K562 (cell line): ENCODE data around the gene SATB1. TPM values are rescaled to one million over a fixed set of nuclear protein-coding genes. Genes with fewer than 3 reads are reported as not detected.

Source experiments
- ATAC-seq: fragments of 200-7000 bp; cut with Tn5 transposase; 3 replicates; pipeline ENCODE4 v1.9.1; 2020; ENCODE audit warnings: moderate library complexity
- BruUV-seq: library from RNA; stranded (reverse); fragments of 400-500 nt; replicated peaks from 2 replicates; lab custom pipeline; 2021; lab: Mats Ljungman, UMichigan
- CTCF ChIA-PET: fragments of 300-600 bp; formaldehyde crosslinking; extraction: SDS; loops from one replicate; lab custom pipeline; 2021; ENCODE audit warnings: low intra/inter-chr PET ratio; lab: Yijun Ruan, JAX
- POLR2A ChIA-PET: fragments of 300-600, 350-650 bp; sonication (Branson Sonifier 250); formaldehyde crosslinking; extraction: SDS; loops from one replicate; lab custom pipeline; 2021; ENCODE audit warnings: antibody characterized with exemption, inconsistent platforms; lab: Yijun Ruan, JAX
- DNase-seq, 4 experiments: peaks; one replicate each; pipeline versions ENCODE4 v3.0.0 to v3.0.0-alpha.2; 2011 to 2018; ENCODE audit warnings: low spot score in 3 of 4, mixed read lengths in 3 of 4; ENCODE audit errors: extremely low read depth in 1 of 4
- FAIRE-seq: peaks from 2 replicates; lab custom pipeline; 2011; peaks lifted over from hg19 to GRCh38; lab: Jason Lieb, UNC
- H2AFZ ChIP-seq: 2 replicates; pipeline ENCODE4 v1.6.0; 2011; ENCODE audit warnings: low read depth, low read length, control low read depth, inconsistent platforms
- H3K27ac ChIP-seq: fragments of 200-600 bp; 3 replicates; pipeline ENCODE4 v1.8.0; 2011; ENCODE audit warnings: low read depth, mild to moderate bottlenecking, control low read depth, inconsistent platforms, low read length, moderate library complexity, mixed read lengths; ENCODE audit errors: extremely low read depth
- H3K27me3 ChIP-seq, 2 experiments: fragments of 300-600 bp in 1 of 2; 2 replicates in 1 of 2; 3 replicates in 1 of 2; pipeline versions ENCODE4 v1.6.0 to v1.8.0; 2011; ENCODE audit warnings: inconsistent platforms in 2 of 2, low read length in 2 of 2, mild to moderate bottlenecking in 1 of 2, mixed read lengths in 1 of 2, moderate library complexity in 1 of 2; ENCODE audit not compliant: control insufficient read depth in 2 of 2, insufficient read depth in 2 of 2
- H3K36me3 ChIP-seq: fragments of 300-600 bp; 3 replicates; pipeline ENCODE4 v1.8.0; 2011; ENCODE audit warnings: mild to moderate bottlenecking, low read length, inconsistent platforms; ENCODE audit not compliant: control insufficient read depth, insufficient read depth
- H3K4me1 ChIP-seq, 2 experiments: fragments of 200-600 bp in 1 of 2; replicated peaks in 1 of 2; 2 replicates in 1 of 2; 3 replicates in 1 of 2; pipeline versions ENCODE4 v1.5.1 to v1.8.0; 2011; ENCODE audit warnings: inconsistent platforms in 2 of 2, low read length in 2 of 2, mild to moderate bottlenecking in 1 of 2, mixed read lengths in 1 of 2, moderate library complexity in 1 of 2; ENCODE audit not compliant: control insufficient read depth in 2 of 2, insufficient read depth in 2 of 2
- H3K4me2 ChIP-seq: 2 replicates; pipeline ENCODE4 v1.6.1; 2011; ENCODE audit warnings: low read length, control low read depth, inconsistent platforms, mixed read lengths; ENCODE audit not compliant: insufficient read depth
- H3K4me3 ChIP-seq: fragments of 200-600 bp; sonication (generic), shearing (Covaris generic); 2 replicates; pipeline ENCODE4 v1.5.1; 2016; ENCODE audit warnings: control low read depth, inconsistent platforms
- H3K79me2 ChIP-seq: fragments of 200-600 bp; 3 replicates; pipeline ENCODE4 v1.8.0; 2011; ENCODE audit warnings: low read length, inconsistent platforms; ENCODE audit not compliant: control insufficient read depth, insufficient read depth
- H3K9ac ChIP-seq, 2 experiments: 2 replicates each; pipeline versions ENCODE4 v1.6.0 to v1.6.1; 2011; ENCODE audit warnings: low read depth in 2 of 2, low read length in 2 of 2, control low read depth in 1 of 2, inconsistent platforms in 1 of 2, mild to moderate bottlenecking in 1 of 2, mixed read lengths in 1 of 2; ENCODE audit not compliant: insufficient read depth in 1 of 2
- H3K9me1 ChIP-seq: one replicate; pipeline ENCODE4 v1.6.0; 2011; ENCODE audit warnings: inconsistent platforms, mild to moderate bottlenecking, low read length, moderate library complexity; ENCODE audit not compliant: control insufficient read depth, insufficient read depth
- H3K9me3 ChIP-seq: replicated peaks from 2 replicates; pipeline ENCODE4 v1.5.1; 2011; ENCODE audit warnings: low read depth, low read length, inconsistent platforms; ENCODE audit not compliant: control insufficient read depth, insufficient read depth
- H4K20me1 ChIP-seq: replicated peaks from 2 replicates; pipeline ENCODE4 v1.6.1; 2011; ENCODE audit warnings: low read length, inconsistent platforms, mixed read lengths; ENCODE audit not compliant: control insufficient read depth, insufficient read depth
- E2F4 ChIP-seq: sonication (generic); formaldehyde crosslinking; IDR thresholded peaks from 2 replicates; pipeline ENCODE4 v1.8.0; 2022; ENCODE audit warnings: mild to moderate bottlenecking, low read depth, missing genetic modification reagents
- KDM1A ChIP-seq, 2 experiments: fragments of 450-650 bp; IDR thresholded peaks; 2 replicates each; pipeline ENCODE4 v1.6.1; 2016; ENCODE audit warnings: mild to moderate bottlenecking in 2 of 2
- ZC3H4 ChIP-seq: sonication (generic); formaldehyde crosslinking; IDR thresholded peaks from 2 replicates; pipeline ENCODE4 v1.9.0; 2021; ENCODE audit warnings: missing genetic modification reagents, borderline replicate concordance
- WGBS: fragments of 100-300 bp; shearing (Covaris generic); methylation state at CpG from one replicate; pipeline ENCODE4 v1.1.6; 2016; ENCODE audit warnings: low coverage, mixed read lengths; ENCODE audit not compliant: insufficient coverage; ENCODE audit errors: missing lambda C conversion rate; 5-methylcytosine and 5-hydroxymethylcytosine counted together
- in situ Hi-C: fragments of 300-500 bp; cut with MboI; formaldehyde crosslinking; loops from 4 replicates; pipeline ENCODE4 v1.15.0; 2018; ENCODE audit warnings: inconsistent platforms, mixed read lengths
- intact Hi-C: fragments of 100-400 bp; cut with micrococcal nuclease; formaldehyde crosslinking; loops from 2 replicates; pipeline ENCODE4 v1.14.2; 2022
- polyA plus RNA-seq, 8 experiments: library from polyadenylated mRNA; depleted of rRNA in 4 of 8; stranded (reverse) in 5 of 8; unstranded in 3 of 8; fragments of >200 nt; fragmentation: Nextera tagmentation in 2 of 8; fragmentation: Illumina TruSeq in 1 of 8; extraction: Ambion mirVana in 2 of 8; extraction: Trizol in 1 of 8; gene quantifications; 2 replicates each; pipeline versions ENCODE4 v1.2.1 to v1.2.3, GENCODE V29; 2011 to 2014; ENCODE audit warnings: inconsistent platforms in 1 of 8, missing spikeins in 1 of 8
- total RNA-seq, 7 experiments: library from RNA; depleted of rRNA in 6 of 7; stranded (reverse); fragments of >200 nt in 6 of 7; fragmentation: Illumina TruSeq in 2 of 7; extraction: Trizol in 2 of 7; gene quantifications; 2 replicates each; pipeline versions ENCODE4 v1.2.1 to v1.2.3, GENCODE V29; 2011 to 2021; ENCODE audit warnings: low replicate concordance in 1 of 7

SATB1 gene
- total and polyA plus RNA-seq, 9 of the 15 experiments (the other 6 are each of a cell fraction or from before 2014, with no cell fraction given), result 0.03 to 2.5 (median 0.15) TPM; not detected in 1

- no peak for TF ChIP-seq E2F4 (CRISPR knock-in tag)
Measured at GRCh38 chr3:18426597-18427193, 1.6 kb upstream of the SATB1 start (continued).

GRCh38 chr3:18425641-18426257 is 610 bp upstream of the SATB1 start:
- intact Hi-C loops, result loop anchor here (10.0 kb wide), 1 partner anchor 981 kb away; no protein-coding TSS in a partner anchor
- H3K4me1 ChIP-seq, result peaks cover 0 to 14% of the 10 kb centered on the region in 2 experiments; a peak in 2 of 5 replicates
- H3K27ac ChIP-seq, result no peak overlapping the region
- H2AFZ ChIP-seq, result no peak overlapping the region
- peaks cover 6 to 15% of the 10 kb centered on the region in 2 experiments; a peak in 3 of 5 replicates for H3K27me3 ChIP-seq
- H3K36me3 ChIP-seq, result no peaks in the 10 kb centered on the region
- no peak for DNase-seq
- H3K9me3 ChIP-seq, result no peaks in the 10 kb centered on the region
- no peak for TF ChIP-seq ZC3H4
- 0 out of 4 replicates have a peak, but pooled peaks of 1 of the 2 experiments have one; percentile 3 for TF ChIP-seq KDM1A (IDR thresholded peaks at IDR 0.05)
- ChIA-PET CTCF (no interaction called here), POLR2A (no interaction called here)
- peak overlapping the region; percentile 38; the same call in 1 of the 2 replicates for H3K4me3 ChIP-seq
- H3K79me2 ChIP-seq, result no peaks in the 10 kb centered on the region
- no peaks in the 10 kb centered on the region for H4K20me1 ChIP-seq
- no peak for FAIRE-seq
- no peak overlapping the region for H3K9ac ChIP-seq
- WGBS, result 14% methylated on average over 26 of the region's 47 CpGs
- H3K4me2 ChIP-seq, result no peak overlapping the region
- no TSS peak for BruUV-seq
- in situ Hi-C loops, result no loop called here
- H3K9me1 ChIP-seq, result no peaks in the 10 kb centered on the region
- peak; percentile 13; the same call in 2 of the 3 replicates for ATAC-seq
